Measurements from ENCODE around the gene CDK5RAP2. TPM values are rescaled to one million over a fixed set of nuclear protein-coding genes. Genes with fewer than 3 reads are reported as not detected.

The CDK5RAP2 gene
- total and polyA plus RNA-seq, 2 experiments from 2014 or later = 52.6 to 77.0 TPM

DNA sequence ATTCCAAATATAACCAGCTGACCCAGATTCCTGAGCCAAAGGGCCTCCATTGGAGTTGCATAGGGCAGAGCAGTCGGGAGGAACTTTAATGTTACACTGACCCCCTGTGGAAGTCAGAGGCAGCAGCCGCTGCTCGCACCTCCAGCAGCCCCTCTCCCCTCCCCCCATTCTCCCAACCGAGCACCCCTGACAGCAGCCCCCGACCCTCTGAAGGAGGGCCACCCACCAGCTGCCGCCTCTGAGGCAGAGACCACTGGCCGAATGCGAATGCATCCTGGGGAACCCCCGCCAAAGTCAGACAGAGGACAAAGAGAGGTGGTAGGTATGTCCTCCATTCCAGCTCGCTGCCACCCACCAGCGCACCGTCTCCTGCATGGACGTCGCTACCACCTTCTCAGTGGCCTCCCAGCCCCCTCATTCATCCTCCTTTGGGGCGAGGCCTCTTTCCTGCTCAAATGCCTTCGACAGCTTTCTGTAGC, 231.0 kb downstream of the CDK5RAP2 start:
- Histone ChIP-seq H3K9me3 (ENCODE audit: low read depth) (no peaks in the 10 kb centered on the region), H3K9ac (no peak overlapping the region), H3K36me3 (ENCODE audit: low read depth) (no peaks in the 10 kb centered on the region), H3K4me3 (no peak overlapping the region), H3K4me2 (ENCODE audit: unreplicated experiment) (no peak overlapping the region), H3K79me2 (ENCODE audit: insufficient read depth) (no peaks in the 10 kb centered on the region), H3F3A (ENCODE audit: insufficient read depth) (0 out of 2 replicates have a peak, but pooled peaks cover 5% of the 10 kb centered on the region), H2AFZ (no peak overlapping the region), H4K20me1 (ENCODE audit: insufficient read depth) (no peaks in the 10 kb centered on the region), H3K4me1 (ENCODE audit: insufficient read depth) (peaks cover 14% of the 10 kb centered on the region), H3K27me3 (replicated peaks; ENCODE audit: insufficient read depth) (no peaks in the 10 kb centered on the region), H3K27ac (no peak overlapping the region), H3K9me2 (ENCODE audit: insufficient read depth) (no peaks in the 10 kb centered on the region)
- TF ChIP-seq EZH2 (IDR thresholded peaks at IDR 0.05; ENCODE audit: insufficient read depth, poor library complexity, severe bottlenecking) = no peak
- no peak for TF ChIP-seq EZH2phosphoT487 (IDR thresholded peaks at IDR 0.05; ENCODE audit: insufficient read depth, low read depth)
- DNase-seq = peak; percentile 69
- in situ Hi-C loops (cut with MboI) = no loop called here
- WGBS, 2 experiments (ENCODE audit: low coverage in 1 of 2, low lambda C conversion rate in 2 of 2, missing lambda C conversion rate in 2 of 2) = 54 to 59% methylated on average over 15 to 16 of the region's 16 CpGs

DNA sequence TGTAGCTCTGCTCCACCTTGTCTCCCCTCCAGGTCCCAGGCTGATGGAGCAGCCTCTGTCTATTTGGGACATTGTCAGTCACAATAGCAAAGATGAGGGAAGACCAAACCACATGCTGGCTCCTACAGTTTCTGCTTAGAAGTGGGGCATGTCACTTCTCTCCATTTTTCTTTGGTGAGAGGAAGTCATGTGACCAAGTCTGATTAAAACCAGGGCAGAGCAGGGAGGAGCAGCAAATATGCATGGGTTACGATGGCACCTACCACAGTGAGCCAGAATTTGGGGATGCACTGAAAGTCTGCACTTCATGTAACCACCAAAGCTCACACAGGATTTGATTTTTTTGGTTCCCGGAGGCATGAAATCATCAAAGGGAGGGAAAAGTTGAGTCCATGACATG, 234.6 kb downstream of the CDK5RAP2 start:
- no peaks in the 10 kb centered on the region for H3K9me2 ChIP-seq (ENCODE audit: insufficient read depth)
- peaks cover 10% of the 10 kb centered on the region; the same call in 1 of the 2 replicates for H3K4me1 ChIP-seq (ENCODE audit: insufficient read depth)
- 74 to 81% methylated on average over 2 of the region's 2 CpGs for WGBS, 2 experiments (ENCODE audit: low coverage in 1 of 2, low lambda C conversion rate in 2 of 2, missing lambda C conversion rate in 2 of 2)
- no peaks in the 10 kb centered on the region for H3K79me2 ChIP-seq (ENCODE audit: insufficient read depth)
- H3K9ac ChIP-seq = no peak overlapping the region
- no peak for DNase-seq
- H3F3A ChIP-seq (ENCODE audit: insufficient read depth) = 0 out of 2 replicates have a peak, but pooled peaks cover 7% of the 10 kb centered on the region
- H3K27ac ChIP-seq = no peak overlapping the region
- H3K9me3 ChIP-seq (ENCODE audit: low read depth) = no peaks in the 10 kb centered on the region
- H3K4me2 ChIP-seq (ENCODE audit: unreplicated experiment) = no peak overlapping the region
- TF ChIP-seq EZH2 (IDR thresholded peaks at IDR 0.05; ENCODE audit: insufficient read depth, poor library complexity, severe bottlenecking) (no peak), EZH2phosphoT487 (IDR thresholded peaks at IDR 0.05; ENCODE audit: insufficient read depth, low read depth) (no peak)
- no peak overlapping the region for H2AFZ ChIP-seq
- H3K4me3 ChIP-seq = no peak overlapping the region
- no peaks in the 10 kb centered on the region for H4K20me1 ChIP-seq (ENCODE audit: insufficient read depth)
- H3K27me3 ChIP-seq (replicated peaks; ENCODE audit: insufficient read depth) = no peaks in the 10 kb centered on the region
- in situ Hi-C loops (cut with MboI) = no loop called here
- no peaks in the 10 kb centered on the region for H3K36me3 ChIP-seq (ENCODE audit: low read depth)

DNA sequence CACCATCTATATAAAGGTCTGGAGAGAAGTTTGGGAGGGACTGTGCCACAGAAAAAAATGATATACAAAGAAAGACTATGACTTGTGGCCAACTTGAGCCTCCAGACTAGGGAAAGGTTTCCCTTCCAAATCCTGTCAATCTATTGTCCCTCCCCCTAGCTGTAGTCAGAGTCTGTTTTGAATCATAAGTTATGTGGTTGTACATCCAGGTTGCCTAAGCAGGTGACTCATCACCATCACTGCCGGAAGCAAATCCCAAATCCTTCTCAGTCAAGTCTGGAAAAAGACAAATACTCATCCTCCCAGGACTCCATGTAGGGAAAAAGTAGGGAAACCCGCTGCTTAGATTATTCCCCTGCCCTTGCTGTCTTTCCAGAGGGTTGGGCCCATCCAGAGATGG, 235.7 kb downstream of the CDK5RAP2 start:
- Histone ChIP-seq H3K9me2 (ENCODE audit: insufficient read depth) (no peaks in the 10 kb centered on the region), H3K36me3 (ENCODE audit: low read depth) (no peaks in the 10 kb centered on the region), H3K79me2 (ENCODE audit: insufficient read depth) (no peaks in the 10 kb centered on the region), H4K20me1 (ENCODE audit: insufficient read depth) (no peaks in the 10 kb centered on the region), H3K27ac (no peak overlapping the region), H3F3A (ENCODE audit: insufficient read depth) (0 out of 2 replicates have a peak, but pooled peaks cover 7% of the 10 kb centered on the region), H2AFZ (no peak overlapping the region), H3K4me3 (no peak overlapping the region), H3K4me1 (ENCODE audit: insufficient read depth) (peaks cover 10% of the 10 kb centered on the region; the same call in 1 of the 2 replicates), H3K9me3 (ENCODE audit: low read depth) (no peaks in the 10 kb centered on the region), H3K27me3 (replicated peaks; ENCODE audit: insufficient read depth) (no peaks in the 10 kb centered on the region), H3K9ac (no peak overlapping the region), H3K4me2 (ENCODE audit: unreplicated experiment) (no peak overlapping the region)
- peak; percentile 84 for DNase-seq
- 42 to 50% methylated on average over 2 of the region's 2 CpGs for WGBS, 2 experiments (ENCODE audit: low coverage in 1 of 2, low lambda C conversion rate in 2 of 2, missing lambda C conversion rate in 2 of 2)
- TF ChIP-seq EZH2 (IDR thresholded peaks at IDR 0.05; ENCODE audit: insufficient read depth, poor library complexity, severe bottlenecking) = no peak
- no peak for TF ChIP-seq EZH2phosphoT487 (IDR thresholded peaks at IDR 0.05; ENCODE audit: insufficient read depth, low read depth)
- in situ Hi-C loops (cut with MboI) = no loop called here

DNA sequence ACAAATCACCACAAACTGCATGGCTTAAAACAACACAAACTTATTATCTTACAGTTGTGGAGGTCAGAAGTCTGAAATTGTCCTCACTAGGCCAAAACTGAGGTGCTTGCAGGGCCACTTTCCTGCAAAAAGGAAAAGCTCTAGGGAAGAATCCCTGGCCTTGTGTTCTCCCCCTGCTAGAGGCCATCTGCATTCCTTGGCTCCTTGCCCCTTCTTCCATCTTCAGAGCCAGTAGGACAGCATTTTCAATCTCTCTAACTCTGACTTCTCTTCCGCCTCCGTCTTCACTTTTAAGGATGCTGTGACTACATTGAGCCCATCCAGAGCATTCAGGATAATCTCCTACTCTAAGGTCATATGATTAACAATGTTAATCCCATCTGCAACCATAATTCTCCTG, 236.6 kb downstream of the CDK5RAP2 start:
- no peak for TF ChIP-seq EZH2 (IDR thresholded peaks at IDR 0.05; ENCODE audit: insufficient read depth, poor library complexity, severe bottlenecking)
- no peak for TF ChIP-seq EZH2phosphoT487 (IDR thresholded peaks at IDR 0.05; ENCODE audit: insufficient read depth, low read depth)
- in situ Hi-C loops (cut with MboI) = no loop called here
- whole genome bisulfite sequencing, 2 experiments (ENCODE audit: low coverage in 1 of 2, low lambda C conversion rate in 2 of 2, missing lambda C conversion rate in 2 of 2) = 94 to 100% methylated on average over 2 of the region's 2 CpGs

More for the DNA sequence above, 236.6 kb downstream of the CDK5RAP2 start:
- no peak overlapping the region for H3K4me2 ChIP-seq (ENCODE audit: unreplicated experiment)
- H3K27ac ChIP-seq = no peak overlapping the region
- H3K4me3 ChIP-seq = no peak overlapping the region
- H3K9ac ChIP-seq = no peak overlapping the region
- H3K79me2 ChIP-seq (ENCODE audit: insufficient read depth) = no peaks in the 10 kb centered on the region
- no peaks in the 10 kb centered on the region for H3K9me3 ChIP-seq (ENCODE audit: low read depth)
- 0 out of 2 replicates have a peak, but pooled peaks cover 7% of the 10 kb centered on the region for H3F3A ChIP-seq (ENCODE audit: insufficient read depth)
- no peak overlapping the region for H2AFZ ChIP-seq
- peaks cover 10% of the 10 kb centered on the region; the same call in 1 of the 2 replicates for H3K4me1 ChIP-seq (ENCODE audit: insufficient read depth)
- DNase-seq = no peak
- H3K36me3 ChIP-seq (ENCODE audit: low read depth) = no peaks in the 10 kb centered on the region
- H4K20me1 ChIP-seq (ENCODE audit: insufficient read depth) = no peaks in the 10 kb centered on the region
- H3K27me3 ChIP-seq (replicated peaks; ENCODE audit: insufficient read depth) = no peaks in the 10 kb centered on the region
- H3K9me2 ChIP-seq (ENCODE audit: insufficient read depth) = no peaks in the 10 kb centered on the region

Other genes with a start within 250 kb of the CDK5RAP2 start
- gene MEGF9, start 134.3 kb upstream of the CDK5RAP2 start, total RNA-seq (2014; rRNA removed; shearing (Covaris generic)) = 3.8 and 4.2 TPM in 2 replicates
- 2.1 and 2.3 TPM in 2 replicates for gene MEGF9, start 134.3 kb upstream of the CDK5RAP2 start, polyA plus RNA-seq (2016; fragmentation: Nextera tagmentation; extraction: Ambion mirVana)
- 18.3 and 23.7 TPM in 2 replicates for gene FBXW2, start 213.2 kb upstream of the CDK5RAP2 start, total RNA-seq (2014; rRNA removed; shearing (Covaris generic))
- gene FBXW2, start 213.2 kb upstream of the CDK5RAP2 start, polyA plus RNA-seq (2016; fragmentation: Nextera tagmentation; extraction: Ambion mirVana) = 45.5 and 47.1 TPM in 2 replicates